K562 (cell line): ENCODE measurements around the gene OTOP1. TPM values are rescaled to one million over a fixed set of nuclear protein-coding genes. Genes with fewer than 3 reads are reported as not detected.

Source experiments
- ATAC-seq: fragments of 200-7000 bp; cut with Tn5 transposase; 3 replicates; pipeline ENCODE4 v1.9.1; 2020; ENCODE audit warnings: moderate library complexity
- BruUV-seq: library from RNA; stranded (reverse); fragments of 400-500 nt; replicated peaks from 2 replicates; lab custom pipeline; 2021; lab: Mats Ljungman, UMichigan
- CTCF ChIA-PET: fragments of 300-600 bp; formaldehyde crosslinking; extraction: SDS; loops from one replicate; lab custom pipeline; 2021; ENCODE audit warnings: low intra/inter-chr PET ratio; lab: Yijun Ruan, JAX
- POLR2A ChIA-PET: fragments of 300-600, 350-650 bp; sonication (Branson Sonifier 250); formaldehyde crosslinking; extraction: SDS; loops from one replicate; lab custom pipeline; 2021; ENCODE audit warnings: antibody characterized with exemption, inconsistent platforms; lab: Yijun Ruan, JAX
- DNase-seq, 4 experiments: peaks; one replicate each; pipeline versions ENCODE4 v3.0.0 to v3.0.0-alpha.2; 2011 to 2018; ENCODE audit warnings: low spot score in 3 of 4, mixed read lengths in 3 of 4; ENCODE audit errors: extremely low read depth in 1 of 4
- FAIRE-seq: peaks from 2 replicates; lab custom pipeline; 2011; peaks lifted over from hg19 to GRCh38; lab: Jason Lieb, UNC
- H2AFZ ChIP-seq: 2 replicates; pipeline ENCODE4 v1.6.0; 2011; ENCODE audit warnings: low read depth, low read length, control low read depth, inconsistent platforms
- H3K27ac ChIP-seq: fragments of 200-600 bp; 3 replicates; pipeline ENCODE4 v1.8.0; 2011; ENCODE audit warnings: low read depth, mild to moderate bottlenecking, control low read depth, inconsistent platforms, low read length, moderate library complexity, mixed read lengths; ENCODE audit errors: extremely low read depth
- H3K27me3 ChIP-seq, 2 experiments: fragments of 300-600 bp in 1 of 2; 2 replicates in 1 of 2; 3 replicates in 1 of 2; pipeline versions ENCODE4 v1.6.0 to v1.8.0; 2011; ENCODE audit warnings: inconsistent platforms in 2 of 2, low read length in 2 of 2, mild to moderate bottlenecking in 1 of 2, mixed read lengths in 1 of 2, moderate library complexity in 1 of 2; ENCODE audit not compliant: control insufficient read depth in 2 of 2, insufficient read depth in 2 of 2
- H3K36me3 ChIP-seq: fragments of 300-600 bp; 3 replicates; pipeline ENCODE4 v1.8.0; 2011; ENCODE audit warnings: mild to moderate bottlenecking, low read length, inconsistent platforms; ENCODE audit not compliant: control insufficient read depth, insufficient read depth
- H3K4me1 ChIP-seq, 2 experiments: fragments of 200-600 bp in 1 of 2; replicated peaks in 1 of 2; 2 replicates in 1 of 2; 3 replicates in 1 of 2; pipeline versions ENCODE4 v1.5.1 to v1.8.0; 2011; ENCODE audit warnings: inconsistent platforms in 2 of 2, low read length in 2 of 2, mild to moderate bottlenecking in 1 of 2, mixed read lengths in 1 of 2, moderate library complexity in 1 of 2; ENCODE audit not compliant: control insufficient read depth in 2 of 2, insufficient read depth in 2 of 2
- H3K4me2 ChIP-seq: 2 replicates; pipeline ENCODE4 v1.6.1; 2011; ENCODE audit warnings: low read length, control low read depth, inconsistent platforms, mixed read lengths; ENCODE audit not compliant: insufficient read depth
- H3K4me3 ChIP-seq: fragments of 200-600 bp; sonication (generic), shearing (Covaris generic); 2 replicates; pipeline ENCODE4 v1.5.1; 2016; ENCODE audit warnings: control low read depth, inconsistent platforms
- H3K79me2 ChIP-seq: fragments of 200-600 bp; 3 replicates; pipeline ENCODE4 v1.8.0; 2011; ENCODE audit warnings: low read length, inconsistent platforms; ENCODE audit not compliant: control insufficient read depth, insufficient read depth
- H3K9ac ChIP-seq, 2 experiments: 2 replicates each; pipeline versions ENCODE4 v1.6.0 to v1.6.1; 2011; ENCODE audit warnings: low read depth in 2 of 2, low read length in 2 of 2, control low read depth in 1 of 2, inconsistent platforms in 1 of 2, mild to moderate bottlenecking in 1 of 2, mixed read lengths in 1 of 2; ENCODE audit not compliant: insufficient read depth in 1 of 2
- H3K9me1 ChIP-seq: one replicate; pipeline ENCODE4 v1.6.0; 2011; ENCODE audit warnings: inconsistent platforms, mild to moderate bottlenecking, low read length, moderate library complexity; ENCODE audit not compliant: control insufficient read depth, insufficient read depth
- H3K9me3 ChIP-seq: replicated peaks from 2 replicates; pipeline ENCODE4 v1.5.1; 2011; ENCODE audit warnings: low read depth, low read length, inconsistent platforms; ENCODE audit not compliant: control insufficient read depth, insufficient read depth
- H4K20me1 ChIP-seq: replicated peaks from 2 replicates; pipeline ENCODE4 v1.6.1; 2011; ENCODE audit warnings: low read length, inconsistent platforms, mixed read lengths; ENCODE audit not compliant: control insufficient read depth, insufficient read depth
- AFF1 ChIP-seq, 2 experiments: fragments of 450-650 bp; IDR thresholded peaks; 2 replicates each; pipeline ENCODE4 v1.6.1; 2018; ENCODE audit warnings: mild to moderate bottlenecking in 2 of 2, low read depth in 1 of 2; ENCODE audit not compliant: partially characterized antibody in 2 of 2
- CHCHD3 ChIP-seq: fragments of 250-450 bp; sonication (Bioruptor Pico); IDR thresholded peaks from 2 replicates; pipeline ENCODE4 v2.1.2; 2022; ENCODE audit warnings: mild to moderate bottlenecking
- POLR3A ChIP-seq: IDR thresholded peaks from 2 replicates; pipeline ENCODE4 v1.6.1; 2011; ENCODE audit warnings: borderline replicate concordance, mild to moderate bottlenecking, moderate library complexity; ENCODE audit not compliant: insufficient read length, insufficient read depth; ENCODE audit errors: extremely low read depth
- SRSF9 ChIP-seq: fragments of 200-400 bp; formaldehyde crosslinking; IDR thresholded peaks from 2 replicates; pipeline ENCODE4 v1.6.1; 2017; ENCODE audit warnings: low read depth, low read length, borderline replicate concordance
- ZFPM2 ChIP-seq: fragments of 250-450 bp; sonication (Bioruptor Pico); IDR thresholded peaks from 2 replicates; pipeline ENCODE4 v1.5.1; 2022; ENCODE audit warnings: mild to moderate bottlenecking
- ZNF197 ChIP-seq: fragments of 200-800 bp; sonication (Bioruptor generic); IDR thresholded peaks from 2 replicates; pipeline ENCODE4 v1.6.1; 2016; ENCODE audit warnings: low read depth, missing genetic modification characterization, missing compliant biosample characterization
- WGBS: fragments of 100-300 bp; shearing (Covaris generic); methylation state at CpG from one replicate; pipeline ENCODE4 v1.1.6; 2016; ENCODE audit warnings: low coverage, mixed read lengths; ENCODE audit not compliant: insufficient coverage; ENCODE audit errors: missing lambda C conversion rate; 5-methylcytosine and 5-hydroxymethylcytosine counted together
- in situ Hi-C: fragments of 300-500 bp; cut with MboI; formaldehyde crosslinking; loops from 4 replicates; pipeline ENCODE4 v1.15.0; 2018; ENCODE audit warnings: inconsistent platforms, mixed read lengths
- intact Hi-C: fragments of 100-400 bp; cut with micrococcal nuclease; formaldehyde crosslinking; loops from 2 replicates; pipeline ENCODE4 v1.14.2; 2022
- polyA plus RNA-seq, 8 experiments: library from polyadenylated mRNA; depleted of rRNA in 4 of 8; stranded (reverse) in 5 of 8; unstranded in 3 of 8; fragments of >200 nt; fragmentation: Nextera tagmentation in 2 of 8; fragmentation: Illumina TruSeq in 1 of 8; extraction: Ambion mirVana in 2 of 8; extraction: Trizol in 1 of 8; gene quantifications; 2 replicates each; pipeline versions ENCODE4 v1.2.1 to v1.2.3, GENCODE V29; 2011 to 2014; ENCODE audit warnings: inconsistent platforms in 1 of 8, missing spikeins in 1 of 8
- total RNA-seq, 7 experiments: library from RNA; depleted of rRNA in 6 of 7; stranded (reverse); fragments of >200 nt in 6 of 7; fragmentation: Illumina TruSeq in 2 of 7; extraction: Trizol in 2 of 7; gene quantifications; 2 replicates each; pipeline versions ENCODE4 v1.2.1 to v1.2.3, GENCODE V29; 2011 to 2021; ENCODE audit warnings: low replicate concordance in 1 of 7
- TF ChIP-seq, protein P1 (sequence below): IDR thresholded peaks from 2 replicates; pipeline ENCODE4 v1.6.1; 2014; ENCODE audit warnings: antibody characterized with exemption

OTOP1 gene
- total and polyA plus RNA-seq, 9 of the 15 experiments (the other 6 are each of a cell fraction or from before 2014, with no cell fraction given), result not detected

- no peak overlapping the region for H3K4me2 ChIP-seq
- H3K27me3 ChIP-seq, result peaks cover 0 to 6% of the 10 kb centered on the region in 2 experiments; a peak in 2 of 5 replicates
- 0% methylated on average over 2 of the region's 2 CpGs for WGBS
- intact Hi-C loops, result no loop called here
- in situ Hi-C loops, result no loop called here
- BruUV-seq, result no TSS peak
- no peaks in the 10 kb centered on the region for H3K9me1 ChIP-seq
- FAIRE-seq (no peak), DNase-seq (no peak), ATAC-seq (no peak)
- no peak overlapping the region for H3K9ac ChIP-seq
- no peak overlapping the region for H3K4me3 ChIP-seq
- H3K36me3 ChIP-seq, result peaks cover 10% of the 10 kb centered on the region; the same call in 1 of the 3 replicates
- TF ChIP-seq ZNF197 (CRISPR knock-in tag) (no peak), ZFPM2 (no peak), POLR3A (no peak), SRSF9 (no peak), AFF1 (IDR thresholded peaks at IDR 0.05; ENCODE audit: low read depth in 1 of 2, partially characterized antibody in 2 of 2) (no peak), CHCHD3 (CRISPR knock-in tag) (no peak)
- TF ChIP-seq, protein P1, sequence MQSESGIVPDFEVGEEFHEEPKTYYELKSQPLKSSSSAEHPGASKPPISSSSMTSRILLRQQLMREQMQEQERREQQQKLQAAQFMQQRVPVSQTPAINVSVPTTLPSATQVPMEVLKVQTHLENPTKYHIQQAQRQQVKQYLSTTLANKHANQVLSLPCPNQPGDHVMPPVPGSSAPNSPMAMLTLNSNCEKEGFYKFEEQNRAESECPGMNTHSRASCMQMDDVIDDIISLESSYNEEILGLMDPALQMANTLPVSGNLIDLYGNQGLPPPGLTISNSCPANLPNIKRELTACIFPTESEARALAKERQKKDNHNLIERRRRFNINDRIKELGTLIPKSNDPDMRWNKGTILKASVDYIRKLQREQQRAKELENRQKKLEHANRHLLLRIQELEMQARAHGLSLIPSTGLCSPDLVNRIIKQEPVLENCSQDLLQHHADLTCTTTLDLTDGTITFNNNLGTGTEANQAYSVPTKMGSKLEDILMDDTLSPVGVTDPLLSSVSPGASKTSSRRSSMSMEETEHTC, result no peak
- H4K20me1 ChIP-seq, result no peaks in the 10 kb centered on the region
- H3K27ac ChIP-seq, result no peak overlapping the region
- 0 out of 2 replicates have a peak, but pooled peaks cover 1% of the 10 kb centered on the region for H3K9me3 ChIP-seq
- H3K4me1 ChIP-seq, result no peaks in the 10 kb centered on the region
- H3K79me2 ChIP-seq, result no peaks in the 10 kb centered on the region
- no peak overlapping the region for H2AFZ ChIP-seq
- CTCF ChIA-PET, result no interaction called here
- POLR2A ChIA-PET, result interaction anchor here (0.7 kb wide), 1 partner anchor 12 kb away, joined by 3 read pairs; no protein-coding TSS in a partner anchor
Measured at GRCh38 chr4:4233610-4234009, 6.9 kb upstream of the OTOP1 start.
